HEK293 (cell line): ENCODE data around the gene VTN.
A peak's percentile ranks its signal among the peaks of the same experiment; 100 is the strongest.

ENCODE experiments used
- PRDM1 ChIP-seq: fragments of 450-650 bp; formaldehyde crosslinking; IDR thresholded peaks from 2 replicates; pipeline ENCODE4; 2016; ENCODE audit warnings: missing biosample characterization, missing genetic modification characterization
- YY1 ChIP-seq: fragments of 450-650 bp; formaldehyde crosslinking; IDR thresholded peaks from 2 replicates; pipeline ENCODE4 v1.5.1; 2018; ENCODE audit warnings: missing biosample characterization, missing genetic modification characterization
- ZNF292 ChIP-seq: fragments of 450-650 bp; formaldehyde crosslinking; IDR thresholded peaks from 2 replicates; pipeline ENCODE4 v1.5.1; 2016; ENCODE audit warnings: low read depth, missing biosample characterization, missing genetic modification characterization, borderline replicate concordance
- ZNF48 ChIP-seq: fragments of 450-650 bp; formaldehyde crosslinking; IDR thresholded peaks from 2 replicates; pipeline ENCODE4 v1.5.1; 2016; ENCODE audit warnings: missing biosample characterization, missing genetic modification characterization
- ZNF600 ChIP-seq: fragments of 450-650 bp; formaldehyde crosslinking; IDR thresholded peaks from 2 replicates; pipeline ENCODE4 v1.5.1; 2016; ENCODE audit warnings: missing biosample characterization, missing genetic modification characterization
- ZNF670 ChIP-seq: fragments of 450-650 bp; formaldehyde crosslinking; IDR thresholded peaks from 2 replicates; pipeline ENCODE4 v1.5.1; 2016; ENCODE audit warnings: missing biosample characterization, missing genetic modification characterization, low read depth

- TF ChIP-seq ZNF670 (tag by site-specific recombination) = no peak
- TF ChIP-seq ZNF600 = peak; percentile 87
- TF ChIP-seq PRDM1 = peak; percentile 88
- no peak for TF ChIP-seq YY1 (tag by site-specific recombination)
- TF ChIP-seq ZNF48 = no peak
- TF ChIP-seq ZNF292 (tag by site-specific recombination) = no peak
Measured at GRCh38 chr17:28335959-28336871, 33.9 kb downstream of the VTN start.
